GM23338 (cell line): ENCODE measurements around the gene ATAD3B. TPM values are rescaled to one million over a fixed set of nuclear protein-coding genes. Genes with fewer than 3 reads are reported as not detected.

Experiments used
- ATAC-seq: fragments of 200-7000 bp; cut with Tn5 transposase; 3 replicates; pipeline ENCODE4 v1.9.1; 2020
- DNase-seq: peaks from one replicate; pipeline ENCODE4 v3.0.0-alpha.2; 2015; ENCODE audit warnings: low spot score
- H2AFZ ChIP-seq: fragments of 200-600 bp; sonication (generic); 2 replicates; pipeline ENCODE4 v1.8.0; 2016; ENCODE audit warnings: antibody characterized with exemption, mild to moderate bottlenecking, moderate library complexity
- H3F3A ChIP-seq: fragments of 200-600 bp; sonication (generic); replicated peaks from 2 replicates; pipeline ENCODE4 v1.8.0; 2017; ENCODE audit warnings: antibody characterized with exemption, mixed run types, low read depth
- H3K27ac ChIP-seq: fragments of 200-600 bp; sonication (generic); 2 replicates; pipeline ENCODE4 v1.6.1; 2016; ENCODE audit warnings: low read depth
- H3K27me3 ChIP-seq: fragments of 200-600 bp; sonication (generic); 2 replicates; pipeline ENCODE4 v1.8.0; 2016; ENCODE audit warnings: mild to moderate bottlenecking, mixed run types, moderate library complexity; ENCODE audit not compliant: insufficient read depth
- H3K36me3 ChIP-seq: fragments of 200-600 bp; sonication (generic); 2 replicates; pipeline ENCODE4 v1.8.0; 2016; ENCODE audit warnings: mild to moderate bottlenecking; ENCODE audit not compliant: insufficient read depth
- H3K4me1 ChIP-seq: fragments of 200-600 bp; sonication (generic); 2 replicates; pipeline ENCODE4 v1.8.0; 2016; ENCODE audit warnings: mild to moderate bottlenecking, moderate library complexity; ENCODE audit not compliant: insufficient read depth
- H3K4me2 ChIP-seq: fragments of 200-600 bp; sonication (generic); 2 replicates; pipeline ENCODE4 v1.7.1; 2017; ENCODE audit warnings: mixed run types
- H3K4me3 ChIP-seq: fragments of 200-600 bp; sonication (generic); 2 replicates; pipeline ENCODE4 v1.6.1; 2016; ENCODE audit warnings: mixed run types
- H3K79me2 ChIP-seq: fragments of 200-600 bp; sonication (generic); replicated peaks from 2 replicates; pipeline ENCODE4 v1.8.0; 2017; ENCODE audit warnings: mild to moderate bottlenecking; ENCODE audit not compliant: insufficient read depth
- H3K9me2 ChIP-seq: fragments of 200-600 bp; sonication (generic); 2 replicates; pipeline ENCODE4 v1.8.0; 2017; ENCODE audit not compliant: insufficient read depth
- H4K20me1 ChIP-seq: fragments of 200-600 bp; sonication (generic); replicated peaks from 2 replicates; pipeline ENCODE4 v1.8.0; 2017; ENCODE audit warnings: mild to moderate bottlenecking; ENCODE audit not compliant: insufficient read depth
- H3K27ac Mint-ChIP-seq: 2 replicates; pipeline ENCODE4 v1.8.0; 2020; ENCODE audit warnings: inconsistent platforms, mild to moderate bottlenecking, moderate library complexity, mixed read lengths
- H3K27me3 Mint-ChIP-seq: 3 replicates; pipeline ENCODE4 v1.8.0; 2022; ENCODE audit warnings: low read depth, mild to moderate bottlenecking, moderate library complexity, mixed read lengths, inconsistent platforms; ENCODE audit not compliant: insufficient read depth, poor library complexity
- H3K36me3 Mint-ChIP-seq: 3 replicates; pipeline ENCODE4 v1.8.0; 2021; ENCODE audit warnings: low read depth, mild to moderate bottlenecking, inconsistent platforms, moderate library complexity, mixed read lengths
- H3K4me1 Mint-ChIP-seq: 3 replicates; pipeline ENCODE4 v1.8.0; 2020; ENCODE audit warnings: mild to moderate bottlenecking, inconsistent platforms, mixed read lengths
- H3K4me3 Mint-ChIP-seq: 3 replicates; pipeline ENCODE4 v1.8.0; 2021; ENCODE audit warnings: moderate library complexity, mild to moderate bottlenecking, inconsistent platforms, mixed read lengths
- H3K9me3 Mint-ChIP-seq: 3 replicates; pipeline ENCODE4 v1.8.0; 2020; ENCODE audit warnings: moderate library complexity, mild to moderate bottlenecking, inconsistent platforms, mixed read lengths
- CREB1 ChIP-seq: fragments of 250-450 bp; sonication (Bioruptor Pico); IDR thresholded peaks from 2 replicates; pipeline ENCODE4 v1.5.0; 2020; ENCODE audit warnings: low read depth, mild to moderate bottlenecking, moderate library complexity
- EZH2 ChIP-seq: fragments of 200-600 bp; sonication (generic); IDR thresholded peaks from one replicate; pipeline ENCODE4 v1.8.0; 2017; ENCODE audit warnings: antibody characterized with exemption, mild to moderate bottlenecking, low read depth; ENCODE audit not compliant: unreplicated experiment
- EZH2phosphoT487 ChIP-seq: fragments of 200-600 bp; sonication (generic); IDR thresholded peaks from one replicate; pipeline ENCODE4 v1.8.1; 2018; ENCODE audit warnings: antibody characterized with exemption; ENCODE audit not compliant: unreplicated experiment
- JUNB ChIP-seq: IDR thresholded peaks from one replicate; pipeline ENCODE4 v1.6.1; 2016; ENCODE audit warnings: antibody characterized with exemption; ENCODE audit not compliant: unreplicated experiment
- NANOG ChIP-seq: IDR thresholded peaks from 2 replicates; pipeline ENCODE4 v1.6.1; 2016; ENCODE audit warnings: antibody characterized with exemption, borderline replicate concordance
- POLR2AphosphoS5 ChIP-seq: IDR thresholded peaks from 2 replicates; pipeline ENCODE4 v1.6.1; 2016; ENCODE audit warnings: antibody characterized with exemption, low read depth
- STAT1 ChIP-seq: IDR thresholded peaks from one replicate; pipeline ENCODE4 v1.6.1; 2016; ENCODE audit warnings: antibody characterized with exemption; ENCODE audit not compliant: unreplicated experiment
- ZNF114 ChIP-seq: fragments of 250-450 bp; sonication (Bioruptor Pico); IDR thresholded peaks from 2 replicates; pipeline ENCODE4 v1.5.0; 2020; ENCODE audit warnings: mild to moderate bottlenecking, moderate library complexity
- ZNF331 ChIP-seq: fragments of 250-450 bp; sonication (Bioruptor Pico); IDR thresholded peaks from 2 replicates; pipeline ENCODE4 v1.5.0; 2020; ENCODE audit warnings: low read depth, mild to moderate bottlenecking, moderate library complexity
- long read RNA-seq: library from polyadenylated mRNA; unstranded; transcript quantifications from one replicate; pipeline ENCODE4 v2.0.0, GENCODE V29; 2020; ENCODE audit not compliant: unreplicated experiment
- polyA plus RNA-seq: library from polyadenylated mRNA; unstranded; fragments of >200 nt; fragmentation: Nextera tagmentation; extraction: Ambion mirVana; gene quantifications from 2 replicates; pipeline ENCODE4 v1.2.1, GENCODE V29; 2016
- total RNA-seq: library from RNA; depleted of rRNA; stranded (reverse); fragments of >200 nt; shearing (Covaris generic); gene quantifications from 2 replicates; pipeline ENCODE4 v1.2.3, GENCODE V29; 2014; rRNA removed
- TF ChIP-seq, protein P1 (sequence below): IDR thresholded peaks from 2 replicates; pipeline ENCODE4 v1.6.1; 2016; ENCODE audit warnings: antibody characterized with exemption
- TF ChIP-seq, protein P2 (sequence below): IDR thresholded peaks from one replicate; pipeline ENCODE4 v1.6.1; 2018; ENCODE audit warnings: antibody characterized with exemption; ENCODE audit not compliant: unreplicated experiment

Gene ATAD3B, protein sequence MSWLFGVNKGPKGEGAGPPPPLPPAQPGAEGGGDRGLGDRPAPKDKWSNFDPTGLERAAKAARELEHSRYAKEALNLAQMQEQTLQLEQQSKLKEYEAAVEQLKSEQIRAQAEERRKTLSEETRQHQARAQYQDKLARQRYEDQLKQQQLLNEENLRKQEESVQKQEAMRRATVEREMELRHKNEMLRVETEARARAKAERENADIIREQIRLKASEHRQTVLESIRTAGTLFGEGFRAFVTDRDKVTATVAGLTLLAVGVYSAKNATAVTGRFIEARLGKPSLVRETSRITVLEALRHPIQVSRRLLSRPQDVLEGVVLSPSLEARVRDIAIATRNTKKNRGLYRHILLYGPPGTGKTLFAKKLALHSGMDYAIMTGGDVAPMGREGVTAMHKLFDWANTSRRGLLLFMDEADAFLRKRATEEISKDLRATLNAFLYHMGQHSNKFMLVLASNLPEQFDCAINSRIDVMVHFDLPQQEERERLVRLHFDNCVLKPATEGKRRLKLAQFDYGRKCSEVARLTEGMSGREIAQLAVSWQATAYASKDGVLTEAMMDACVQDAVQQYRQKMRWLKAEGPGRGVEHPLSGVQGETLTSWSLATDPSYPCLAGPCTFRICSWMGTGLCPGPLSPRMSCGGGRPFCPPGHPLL
- total RNA-seq = 61.4 and 63.4 TPM in 2 replicates
- 32.3 and 37.8 TPM in 2 replicates for polyA plus RNA-seq
- long read RNA-seq, transcript ATAD3B-201 (16 exons, 2,448 nt) = major isoform, 26 of 33 reads
- long read RNA-seq, partial matches to known transcripts = 5 of 33 reads
- long read RNA-seq, other reads (novel, unspliced or antisense) = 2 of 33 reads

DNA sequence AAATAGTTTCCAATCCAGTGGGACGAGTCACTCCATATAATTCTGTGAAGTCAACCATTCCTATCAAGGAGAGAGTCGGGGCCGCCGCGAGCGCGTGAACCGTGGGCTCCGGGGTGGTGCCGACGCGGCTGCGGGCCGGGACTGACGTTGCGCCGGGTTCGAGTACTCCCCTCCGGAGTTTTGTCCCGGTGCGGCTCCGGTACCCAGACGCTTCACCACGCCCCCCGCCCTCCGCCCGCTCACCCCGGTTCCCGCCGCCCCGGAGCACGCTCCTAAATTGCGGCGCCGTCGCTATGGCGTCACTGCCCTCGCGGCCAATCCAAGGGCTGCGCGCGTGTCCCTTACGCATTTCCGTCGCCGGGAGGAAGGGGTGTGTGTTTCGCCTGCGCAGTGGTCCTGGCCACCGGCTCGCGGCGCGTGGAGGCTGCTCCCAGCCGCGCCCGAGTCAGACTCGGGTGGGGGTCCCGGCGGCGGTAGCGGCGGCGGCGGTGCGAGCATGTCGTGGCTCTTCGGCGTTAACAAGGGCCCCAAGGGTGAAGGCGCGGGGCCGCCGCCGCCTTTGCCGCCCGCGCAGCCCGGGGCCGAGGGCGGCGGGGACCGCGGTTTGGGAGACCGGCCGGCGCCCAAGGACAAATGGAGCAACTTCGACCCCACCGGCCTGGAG lies at the start of gene ATAD3B:
ATAD3B (plus strand) TSS at position 377 of the 664 bp plus-strand sequence; CDS start at position 497, 120 bp downstream.
- no peaks in the 10 kb centered on the region for H3K9me3 Mint-ChIP-seq
- DNase-seq (peak; percentile 97), ATAC-seq (peak; percentile 90)
- Histone ChIP-seq H3K4me3 (peak within 1 kb of the TSS; percentile 83), H4K20me1 (peaks cover 9% of the 10 kb centered on the region), H3K4me1 (0 out of 2 replicates have a peak, but pooled peaks cover 3% of the 10 kb centered on the region), H3K27me3 (no peaks in the 10 kb centered on the region), H3K4me2 (peak within 1 kb of the TSS; percentile 93), H2AFZ (peak within 1 kb of the TSS; percentile 95; the same call in 1 of the 2 replicates), H3K36me3 (no peaks in the 10 kb centered on the region), H3K79me2 (peaks cover 28% of the 10 kb centered on the region), H3F3A (peaks cover 18% of the 10 kb centered on the region), H3K9me2 (no peaks in the 10 kb centered on the region), H3K27ac (peak within 1 kb of the TSS; percentile 84)
- peaks cover 8% of the 10 kb centered on the region for H3K4me1 Mint-ChIP-seq
- peak within 1 kb of the TSS; percentile 97 for H3K27ac Mint-ChIP-seq
- peaks cover 5% of the 10 kb centered on the region; the same call in 2 of the 3 replicates for H3K36me3 Mint-ChIP-seq
- H3K27me3 Mint-ChIP-seq = peaks cover 9% of the 10 kb centered on the region
- TF ChIP-seq STAT1 (no peak), POLR2AphosphoS5 (peak; percentile 82), CREB1 (peak; percentile 97), EZH2phosphoT487 (no peak), NANOG (no peak), ZNF114 (CRISPR knock-in tag) (no peak)
- TF ChIP-seq, protein P1, sequence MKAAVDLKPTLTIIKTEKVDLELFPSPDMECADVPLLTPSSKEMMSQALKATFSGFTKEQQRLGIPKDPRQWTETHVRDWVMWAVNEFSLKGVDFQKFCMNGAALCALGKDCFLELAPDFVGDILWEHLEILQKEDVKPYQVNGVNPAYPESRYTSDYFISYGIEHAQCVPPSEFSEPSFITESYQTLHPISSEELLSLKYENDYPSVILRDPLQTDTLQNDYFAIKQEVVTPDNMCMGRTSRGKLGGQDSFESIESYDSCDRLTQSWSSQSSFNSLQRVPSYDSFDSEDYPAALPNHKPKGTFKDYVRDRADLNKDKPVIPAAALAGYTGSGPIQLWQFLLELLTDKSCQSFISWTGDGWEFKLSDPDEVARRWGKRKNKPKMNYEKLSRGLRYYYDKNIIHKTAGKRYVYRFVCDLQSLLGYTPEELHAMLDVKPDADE = peak; percentile 88
- peak within 1 kb of the TSS; percentile 94 for H3K4me3 Mint-ChIP-seq

DNA sequence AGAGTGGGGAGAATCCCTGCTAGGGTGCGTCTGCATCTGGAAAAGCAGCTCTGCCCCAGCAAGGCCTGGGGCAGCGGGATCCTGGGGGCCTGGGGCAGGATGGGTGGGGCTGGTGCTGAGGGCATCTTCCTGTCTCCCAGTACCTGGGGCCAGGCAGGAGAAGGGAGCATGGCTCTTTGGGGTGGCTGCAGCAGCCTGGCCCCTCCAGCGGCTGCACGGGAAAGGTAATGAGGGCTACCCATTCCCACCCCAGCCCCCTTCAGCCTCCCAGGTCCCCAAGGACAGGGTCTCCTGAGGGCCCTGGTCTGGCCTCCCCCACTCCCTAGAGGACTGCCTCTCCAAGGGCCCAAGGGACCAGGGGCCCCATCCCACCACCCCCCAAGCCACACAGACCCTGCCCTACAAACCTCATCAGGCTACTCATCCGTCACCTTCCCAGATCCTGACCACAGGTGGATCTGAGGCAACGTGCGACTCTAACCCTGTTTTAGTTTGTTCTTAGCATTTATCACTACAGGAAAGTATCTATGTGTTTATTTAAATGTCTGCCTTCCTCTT lies 49.6 kb upstream of the ATAD3B start:
- peak overlapping the region; percentile 40; the same call in 1 of the 2 replicates for H3K27ac Mint-ChIP-seq
- ATAC-seq = no peak
- no peaks in the 10 kb centered on the region for H3K9me3 Mint-ChIP-seq
- peaks cover 35% of the 10 kb centered on the region for H3K4me1 ChIP-seq
- no peak overlapping the region for H3K4me3 Mint-ChIP-seq
- H3K79me2 ChIP-seq = no peaks in the 10 kb centered on the region
- no peaks in the 10 kb centered on the region; the same call in 2 of the 3 replicates for H3K36me3 Mint-ChIP-seq
- H3K36me3 ChIP-seq = no peaks in the 10 kb centered on the region
- no peak overlapping the region for H2AFZ ChIP-seq
- peaks cover 13% of the 10 kb centered on the region for H3K27me3 Mint-ChIP-seq
- H3K4me3 ChIP-seq = no peak overlapping the region
- peaks cover 33% of the 10 kb centered on the region for H3K4me1 Mint-ChIP-seq
- H3K27ac ChIP-seq = peak overlapping the region; percentile 85
- no peaks in the 10 kb centered on the region for H3K9me2 ChIP-seq
- H3K27me3 ChIP-seq = 0 out of 2 replicates have a peak, but pooled peaks cover 2% of the 10 kb centered on the region
- no peaks in the 10 kb centered on the region for H4K20me1 ChIP-seq
- DNase-seq = no peak
- 0 out of 2 replicates have a peak, but pooled peaks cover 16% of the 10 kb centered on the region for H3F3A ChIP-seq
- H3K4me2 ChIP-seq = peak overlapping the region; percentile 37; the same call in 1 of the 2 replicates
- no peak for TF ChIP-seq ZNF331 (CRISPR knock-in tag)
- TF ChIP-seq, protein P2, sequence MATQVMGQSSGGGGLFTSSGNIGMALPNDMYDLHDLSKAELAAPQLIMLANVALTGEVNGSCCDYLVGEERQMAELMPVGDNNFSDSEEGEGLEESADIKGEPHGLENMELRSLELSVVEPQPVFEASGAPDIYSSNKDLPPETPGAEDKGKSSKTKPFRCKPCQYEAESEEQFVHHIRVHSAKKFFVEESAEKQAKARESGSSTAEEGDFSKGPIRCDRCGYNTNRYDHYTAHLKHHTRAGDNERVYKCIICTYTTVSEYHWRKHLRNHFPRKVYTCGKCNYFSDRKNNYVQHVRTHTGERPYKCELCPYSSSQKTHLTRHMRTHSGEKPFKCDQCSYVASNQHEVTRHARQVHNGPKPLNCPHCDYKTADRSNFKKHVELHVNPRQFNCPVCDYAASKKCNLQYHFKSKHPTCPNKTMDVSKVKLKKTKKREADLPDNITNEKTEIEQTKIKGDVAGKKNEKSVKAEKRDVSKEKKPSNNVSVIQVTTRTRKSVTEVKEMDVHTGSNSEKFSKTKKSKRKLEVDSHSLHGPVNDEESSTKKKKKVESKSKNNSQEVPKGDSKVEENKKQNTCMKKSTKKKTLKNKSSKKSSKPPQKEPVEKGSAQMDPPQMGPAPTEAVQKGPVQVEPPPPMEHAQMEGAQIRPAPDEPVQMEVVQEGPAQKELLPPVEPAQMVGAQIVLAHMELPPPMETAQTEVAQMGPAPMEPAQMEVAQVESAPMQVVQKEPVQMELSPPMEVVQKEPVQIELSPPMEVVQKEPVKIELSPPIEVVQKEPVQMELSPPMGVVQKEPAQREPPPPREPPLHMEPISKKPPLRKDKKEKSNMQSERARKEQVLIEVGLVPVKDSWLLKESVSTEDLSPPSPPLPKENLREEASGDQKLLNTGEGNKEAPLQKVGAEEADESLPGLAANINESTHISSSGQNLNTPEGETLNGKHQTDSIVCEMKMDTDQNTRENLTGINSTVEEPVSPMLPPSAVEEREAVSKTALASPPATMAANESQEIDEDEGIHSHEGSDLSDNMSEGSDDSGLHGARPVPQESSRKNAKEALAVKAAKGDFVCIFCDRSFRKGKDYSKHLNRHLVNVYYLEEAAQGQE = no peak
- TF ChIP-seq EZH2phosphoT487 = no peak
- TF ChIP-seq CREB1 = no peak
- TF ChIP-seq STAT1 = no peak
- no peak for TF ChIP-seq NANOG
- TF ChIP-seq JUNB = no peak
- TF ChIP-seq POLR2AphosphoS5 = no peak
- no peak for TF ChIP-seq EZH2
